Lower lobe of right lung (tissue), 2 donors: ENCODE results near the gene LHFPL4. TPM values are rescaled to one million over a fixed set of nuclear protein-coding genes. Genes with fewer than 3 reads are reported as not detected.

Experiments used
- ATAC-seq, 2 donors: fragments of 200-7000 bp; cut with Tn5 transposase; one replicate each; pipeline ENCODE4 v1.9.1; 2020 to 2022; ENCODE audit warnings: mild to moderate bottlenecking in 2 of 2, moderate library complexity in 2 of 2
- DNase-seq: peaks from one replicate; pipeline ENCODE4 v3.0.0-alpha.2; 2020
- H3K27ac ChIP-seq: fragments of 200-600 bp; one replicate; pipeline ENCODE4 v1.8.0; 2022
- H3K27me3 ChIP-seq: fragments of 200-600 bp; one replicate; pipeline ENCODE4 v1.8.0; 2022; ENCODE audit warnings: low read depth
- H3K36me3 ChIP-seq: fragments of 200-600 bp; one replicate; pipeline ENCODE4 v1.8.0; 2022; ENCODE audit warnings: mild to moderate bottlenecking
- H3K4me1 ChIP-seq: fragments of 200-600 bp; one replicate; pipeline ENCODE4 v1.8.0; 2022
- H3K4me3 ChIP-seq: fragments of 200-600 bp; one replicate; pipeline ENCODE4 v1.8.0; 2022; ENCODE audit warnings: mild to moderate bottlenecking
- H3K9me3 ChIP-seq: fragments of 200-600 bp; one replicate; pipeline ENCODE4 v1.8.0; 2022
- intact Hi-C: fragments of 100-400 bp; cut with DNase I; formaldehyde crosslinking; loops from one replicate; pipeline ENCODE4 v1.11.0; 2022
- total RNA-seq: library from RNA; stranded (reverse); fragmentation: NEBNext Ultra II Directional; extraction: Animal tissue kit (Norgen Biotek cat#: 25700); gene quantifications from one replicate; pipeline ENCODE4 v1.2.1, GENCODE V29; 2021
- TF ChIP-seq, protein P1 (sequence below): fragments of 200-600 bp; IDR thresholded peaks from one replicate; pipeline ENCODE4 v1.8.0; 2022; ENCODE audit warnings: antibody characterized with exemption, mild to moderate bottlenecking
- donor health status: DM: no; HTN: yes; CAD: no; lungs with severe emphysema.

Gene LHFPL4
- total RNA-seq, 1 donor from 2014 or later = not detected

DNA sequence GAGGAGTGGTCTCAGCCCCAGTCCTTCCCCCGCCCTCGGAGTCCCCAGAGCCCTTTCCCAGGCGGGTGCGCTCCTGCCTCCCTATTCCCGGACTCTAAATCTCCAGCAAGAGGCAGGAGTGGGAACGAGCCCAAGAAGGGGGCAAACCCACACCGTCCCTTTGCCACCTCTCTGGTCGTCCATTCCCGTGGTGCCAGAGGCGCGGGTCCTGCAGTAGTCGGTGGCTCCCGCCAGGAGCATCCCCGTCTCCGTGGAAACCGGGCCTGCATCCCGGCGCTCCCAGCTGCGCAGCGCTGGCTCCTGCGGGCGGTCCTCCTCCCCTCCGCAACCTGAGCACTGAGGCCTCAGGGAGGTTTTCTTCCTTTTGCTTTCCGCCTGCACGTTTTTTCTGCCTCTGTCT is 44.8 kb downstream of the LHFPL4 start:
- Histone ChIP-seq H3K27me3 (peaks cover 30% of the 10 kb centered on the region), H3K4me1 (no peaks in the 10 kb centered on the region), H3K9me3 (no peaks in the 10 kb centered on the region), H3K36me3 (no peaks in the 10 kb centered on the region), H3K27ac (no peak overlapping the region), H3K4me3 (no peak overlapping the region)
- TF ChIP-seq, protein P1, sequence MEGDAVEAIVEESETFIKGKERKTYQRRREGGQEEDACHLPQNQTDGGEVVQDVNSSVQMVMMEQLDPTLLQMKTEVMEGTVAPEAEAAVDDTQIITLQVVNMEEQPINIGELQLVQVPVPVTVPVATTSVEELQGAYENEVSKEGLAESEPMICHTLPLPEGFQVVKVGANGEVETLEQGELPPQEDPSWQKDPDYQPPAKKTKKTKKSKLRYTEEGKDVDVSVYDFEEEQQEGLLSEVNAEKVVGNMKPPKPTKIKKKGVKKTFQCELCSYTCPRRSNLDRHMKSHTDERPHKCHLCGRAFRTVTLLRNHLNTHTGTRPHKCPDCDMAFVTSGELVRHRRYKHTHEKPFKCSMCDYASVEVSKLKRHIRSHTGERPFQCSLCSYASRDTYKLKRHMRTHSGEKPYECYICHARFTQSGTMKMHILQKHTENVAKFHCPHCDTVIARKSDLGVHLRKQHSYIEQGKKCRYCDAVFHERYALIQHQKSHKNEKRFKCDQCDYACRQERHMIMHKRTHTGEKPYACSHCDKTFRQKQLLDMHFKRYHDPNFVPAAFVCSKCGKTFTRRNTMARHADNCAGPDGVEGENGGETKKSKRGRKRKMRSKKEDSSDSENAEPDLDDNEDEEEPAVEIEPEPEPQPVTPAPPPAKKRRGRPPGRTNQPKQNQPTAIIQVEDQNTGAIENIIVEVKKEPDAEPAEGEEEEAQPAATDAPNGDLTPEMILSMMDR = no peak
- DNase-seq = no peak
- intact Hi-C loops = no loop called here
- no peak for ATAC-seq

DNA sequence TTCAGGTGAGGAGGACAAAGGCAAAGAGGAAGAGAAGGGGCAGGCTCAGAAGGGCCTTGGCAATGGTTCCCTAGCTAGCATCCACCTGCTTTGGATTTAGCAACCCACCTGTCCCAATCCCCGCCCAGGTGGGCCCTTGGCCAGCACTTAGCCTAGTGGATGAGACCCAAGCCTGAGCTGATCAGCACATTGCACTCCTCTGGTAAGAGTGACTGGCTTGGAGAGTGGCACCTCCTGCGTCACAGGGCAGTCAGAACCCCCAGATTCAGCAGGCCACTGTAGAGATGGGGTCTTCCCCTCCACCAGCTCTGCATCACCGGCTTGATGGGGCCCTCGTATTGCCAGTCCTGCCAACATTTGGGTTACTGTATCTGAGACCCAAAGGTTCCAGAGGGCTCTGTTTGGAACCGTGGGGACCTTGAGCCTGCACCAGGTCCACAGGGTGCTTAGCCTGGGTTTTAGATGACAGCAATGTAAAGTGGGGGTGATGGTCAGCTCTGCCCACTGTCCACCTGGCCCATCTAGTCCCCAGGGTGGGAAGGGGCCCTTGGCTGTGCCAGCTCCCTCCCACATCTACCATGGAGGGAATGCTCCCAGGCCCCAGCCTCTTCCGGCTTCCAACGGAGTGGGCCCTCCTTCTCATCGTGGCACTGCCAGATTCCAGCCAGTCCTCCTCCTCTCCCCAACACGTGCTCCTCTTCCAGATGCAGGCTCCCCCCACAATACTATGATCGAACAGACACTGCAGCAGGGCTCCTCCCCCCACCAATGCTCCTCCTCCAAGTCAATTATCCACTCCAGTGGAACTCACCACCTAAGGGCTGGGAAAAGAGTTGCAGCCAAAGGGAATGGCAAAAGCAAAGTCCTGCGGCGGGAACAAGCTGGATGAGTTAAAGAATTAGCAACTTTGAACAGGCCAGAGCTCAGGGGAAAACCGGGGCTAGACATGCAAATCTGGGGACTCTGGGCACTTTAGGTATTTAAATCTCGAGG is 45.7 kb downstream of the LHFPL4 start:
- DNase-seq (no peak), ATAC-seq (no peak)
- TF ChIP-seq, protein P1 = no peak
- Histone ChIP-seq H3K27ac (no peak overlapping the region), H3K27me3 (peaks cover 32% of the 10 kb centered on the region), H3K36me3 (no peaks in the 10 kb centered on the region), H3K9me3 (no peaks in the 10 kb centered on the region), H3K4me1 (no peaks in the 10 kb centered on the region), H3K4me3 (no peak overlapping the region)
- intact Hi-C loops = no loop called here

DNA sequence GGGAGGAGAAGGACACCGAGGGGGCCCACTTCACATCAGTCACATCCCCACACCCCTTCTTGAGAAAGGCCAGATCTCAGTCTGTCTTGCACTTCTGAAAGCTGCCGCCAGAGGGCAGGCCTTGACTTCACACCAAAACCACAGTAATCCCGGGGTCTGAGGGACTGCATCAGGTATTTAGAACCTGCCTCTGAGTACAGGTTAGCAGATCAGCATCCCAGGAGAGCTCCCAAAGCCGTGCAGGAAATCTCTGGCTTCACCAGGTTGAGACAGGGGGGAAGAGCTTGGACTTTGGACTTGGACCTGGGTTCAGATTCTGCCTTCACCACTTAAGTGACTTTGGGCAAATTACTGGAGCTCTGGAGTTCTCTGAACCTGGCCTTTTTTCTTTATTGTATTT is 50.3 kb downstream of the LHFPL4 start:
- Histone ChIP-seq H3K4me3 (no peak overlapping the region), H3K4me1 (peaks cover 10% of the 10 kb centered on the region), H3K9me3 (no peaks in the 10 kb centered on the region), H3K27me3 (peaks cover 35% of the 10 kb centered on the region), H3K36me3 (no peaks in the 10 kb centered on the region), H3K27ac (no peak overlapping the region)
- TF ChIP-seq, protein P1 = peak; percentile 90
- DNase-seq (peak; percentile 74), ATAC-seq (peak; percentile 54 to 71)
- intact Hi-C loops = no loop called here

DNA sequence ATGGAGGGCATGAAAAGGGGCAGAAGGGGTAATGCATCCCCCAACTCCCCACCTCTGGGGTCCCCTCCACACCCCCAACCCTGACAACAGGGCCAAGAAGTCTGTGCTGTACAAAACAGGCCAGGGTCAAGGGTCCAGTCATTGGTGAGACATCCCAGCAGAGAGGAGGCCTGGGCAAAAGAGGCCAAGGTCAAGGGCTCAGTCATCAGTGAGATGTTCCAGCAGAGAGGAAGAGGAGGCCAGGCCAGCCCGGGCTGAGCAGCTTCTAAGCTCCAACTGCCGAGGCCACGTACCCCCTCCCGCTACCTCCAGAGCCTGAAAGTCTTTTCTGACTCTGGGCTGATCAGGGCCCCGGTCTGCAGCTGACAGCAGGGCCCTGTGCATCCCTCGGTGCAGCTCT is 52.4 kb downstream of the LHFPL4 start:
- H3K9me3 ChIP-seq = no peaks in the 10 kb centered on the region
- H3K4me1 ChIP-seq = peaks cover 10% of the 10 kb centered on the region
- no peak overlapping the region for H3K4me3 ChIP-seq
- H3K36me3 ChIP-seq = no peaks in the 10 kb centered on the region
- no peak for ATAC-seq
- intact Hi-C loops = no loop called here
- no peak overlapping the region for H3K27ac ChIP-seq
- H3K27me3 ChIP-seq = peaks cover 27% of the 10 kb centered on the region
- TF ChIP-seq, protein P1 = no peak
- DNase-seq = no peak

DNA sequence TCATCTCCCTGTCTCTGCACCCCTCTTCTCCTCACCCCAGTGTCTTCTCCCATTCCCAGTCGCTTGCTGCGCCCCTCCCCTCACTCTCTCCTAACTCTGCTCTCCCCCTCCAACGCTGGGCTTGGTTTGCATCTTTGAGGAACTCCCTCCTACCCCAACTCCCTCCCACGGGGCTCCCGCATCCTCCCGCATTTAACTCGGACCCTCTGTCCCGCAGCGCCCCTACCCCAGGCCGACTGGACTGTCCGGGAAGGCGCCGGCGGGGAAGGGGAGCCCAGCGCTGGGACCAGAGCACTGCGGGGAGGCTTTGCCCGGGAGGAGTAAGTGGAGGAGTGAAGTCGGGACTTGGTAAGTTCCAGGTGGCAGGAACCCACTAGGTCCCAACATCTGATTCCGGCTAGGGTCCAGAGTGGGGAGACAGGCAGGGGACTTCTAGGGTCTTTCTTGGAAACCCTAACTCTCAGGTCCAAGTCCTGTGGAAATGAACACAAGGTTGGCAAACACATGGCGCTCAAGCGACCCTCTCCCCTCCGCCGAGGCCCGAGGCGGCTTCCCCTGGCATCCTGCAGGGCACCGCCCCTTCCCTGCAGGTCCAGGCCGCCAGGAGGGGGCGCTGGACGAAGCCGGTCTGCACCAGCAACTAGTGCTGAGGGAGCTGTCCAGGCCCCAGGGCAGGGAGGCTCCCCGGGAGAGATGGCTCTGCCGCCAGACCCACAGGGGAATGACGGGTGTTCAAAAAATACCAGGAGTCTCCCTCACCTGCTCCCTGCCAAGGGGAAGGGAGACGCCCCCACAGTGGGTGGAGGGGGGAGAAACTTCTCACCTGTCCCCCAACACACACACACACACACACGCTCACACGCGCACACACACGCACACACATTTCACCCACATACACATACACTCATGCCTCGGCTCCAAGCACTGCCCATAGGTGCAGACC is 53.2 kb downstream of the LHFPL4 start:
- TF ChIP-seq, protein P1 = peak; percentile 64
- Histone ChIP-seq H3K4me1 (peaks cover 10% of the 10 kb centered on the region), H3K36me3 (no peaks in the 10 kb centered on the region), H3K27me3 (peaks cover 27% of the 10 kb centered on the region), H3K27ac (no peak overlapping the region), H3K4me3 (no peak overlapping the region), H3K9me3 (no peaks in the 10 kb centered on the region)
- intact Hi-C loops = no loop called here
- peak; percentile 72 to 77 for ATAC-seq
- DNase-seq = peak; percentile 67
